ENCODE results near the gene MAX.
"Not testable (repeated sequence)": the region's sequence is repeated elsewhere in the genome, so short reads cannot be mapped to it uniquely, and the experiment has no call there.

The MAX gene

GRCh38 chr14:65032319-65032718, 70.0 kb downstream of the MAX start:
- no peak for DNase-seq

- not testable (repeated sequence) for DNase-seq
Observed at GRCh38 chr14:65031321-65031720, 71.0 kb downstream of the MAX start.

GRCh38 chr14:65028937-65029336, 73.4 kb downstream of the MAX start:
- no peak for DNase-seq

DNA sequence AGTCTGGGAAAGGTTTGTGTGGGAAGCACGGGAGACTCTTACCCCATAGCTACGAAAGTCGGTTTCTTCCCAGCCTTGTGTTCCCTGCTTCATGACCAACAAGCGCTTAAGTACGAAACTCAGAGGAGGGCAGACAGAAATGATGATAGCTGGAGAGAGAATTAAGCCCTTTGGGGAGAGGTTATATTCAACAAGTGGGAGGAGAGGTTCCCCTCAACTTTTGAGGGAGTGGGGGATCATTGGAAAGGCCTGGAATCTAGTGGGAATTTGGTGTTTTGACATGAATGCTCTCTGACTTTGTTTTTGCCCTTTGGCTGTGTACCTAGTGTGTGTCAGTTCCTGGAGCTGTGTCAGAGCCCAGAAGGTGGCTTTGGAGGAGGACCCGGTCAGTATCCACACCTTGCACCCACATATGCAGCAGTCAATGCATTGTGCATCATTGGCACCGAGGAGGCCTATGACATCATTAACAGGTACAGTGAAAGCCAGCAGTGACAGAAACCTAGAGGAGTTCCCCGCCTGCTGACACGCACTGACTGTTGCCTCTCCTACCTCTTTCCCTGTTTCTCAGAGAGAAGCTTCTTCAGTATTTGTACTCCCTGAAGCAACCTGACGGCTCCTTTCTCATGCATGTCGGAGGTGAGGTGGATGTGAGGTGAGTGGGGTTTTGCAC, 75.1 kb downstream of the MAX start:
- DNase-seq: no peak

DNA sequence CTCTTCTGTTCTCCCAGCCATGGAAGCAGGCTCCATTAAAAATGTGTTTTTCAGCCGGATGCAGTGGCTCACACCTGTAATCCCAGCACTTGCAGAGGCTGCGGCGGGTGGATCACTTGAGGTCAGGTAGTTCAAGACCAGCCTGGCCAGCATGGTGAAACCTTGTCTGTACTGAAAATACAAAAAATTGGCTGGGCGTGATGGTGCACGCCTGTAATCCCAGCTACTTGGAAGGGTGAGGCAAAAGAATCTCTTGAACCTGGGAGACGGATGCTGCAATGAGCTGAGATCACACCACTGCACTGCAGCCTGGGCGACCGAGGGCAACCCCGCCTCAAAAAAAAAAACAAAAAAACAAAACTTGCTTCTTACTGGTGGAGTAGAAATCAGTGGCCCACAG, 75.8 kb downstream of the MAX start:
- DNase-seq: no peak

GRCh38 chr14:65025818-65026217, 76.5 kb downstream of the MAX start:
- DNase-seq: no peak
